AG20443 (cell line): ENCODE results near the gene FBXO21.
"Not testable (repeated sequence)": the region's sequence is repeated elsewhere in the genome, so short reads cannot be mapped to it uniquely, and the experiment has no call there.

Source experiments
- DNase-seq: peaks from one replicate; pipeline ENCODE4 v3.0.0; 2012; ENCODE audit warnings: low spot score, mixed read lengths

Gene FBXO21

GRCh38 chr12:117101953-117102799 lies 88.1 kb downstream of the FBXO21 start:
- DNase-seq, result no peak

- DNase-seq, result no peak
Measured at GRCh38 chr12:117100851-117101673, 89.2 kb downstream of the FBXO21 start.

- DNase-seq, result peak; percentile 66
Measured at GRCh38 chr12:117100251-117100650, 90.0 kb downstream of the FBXO21 start.

GRCh38 chr12:117098361-117099217 lies 91.7 kb downstream of the FBXO21 start:
- DNase-seq, result no peak

- DNase-seq, result no peak
Measured at GRCh38 chr12:117098024-117098360, 92.3 kb downstream of the FBXO21 start.

GRCh38 chr12:117097159-117097558 lies 93.1 kb downstream of the FBXO21 start:
- no peak for DNase-seq

GRCh38 chr12:117096501-117097042 lies 93.7 kb downstream of the FBXO21 start:
- no peak for DNase-seq

GRCh38 chr12:117095191-117095590 lies 95.1 kb downstream of the FBXO21 start:
- DNase-seq, result not testable (repeated sequence)

GRCh38 chr12:117093918-117094630 lies 96.2 kb downstream of the FBXO21 start:
- DNase-seq, result no peak

- no peak for DNase-seq
Measured at GRCh38 chr12:117093431-117093830, 96.8 kb downstream of the FBXO21 start.

GRCh38 chr12:117092886-117093285 lies 97.4 kb downstream of the FBXO21 start:
- no peak for DNase-seq

- DNase-seq, result no peak
Measured at GRCh38 chr12:117092511-117092780, 97.8 kb downstream of the FBXO21 start.
